ENCODE measurements around the gene ABLIM3.
"Not testable (repeated sequence)": the region's sequence is repeated elsewhere in the genome, so short reads cannot be mapped to it uniquely, and the experiment has no call there.

The ABLIM3 gene

GRCh38 chr5:149257889-149258705, 116.8 kb downstream of the ABLIM3 start:
- DNase-seq (ENCODE audit: low spot score): no peak

- no peak for DNase-seq (ENCODE audit: low spot score)
Measured at GRCh38 chr5:149260761-149261160, 119.5 kb downstream of the ABLIM3 start.

- DNase-seq (ENCODE audit: low spot score): no peak
Measured at GRCh38 chr5:149261246-149261645, 120.0 kb downstream of the ABLIM3 start.

GRCh38 chr5:149262315-149262714, 121.0 kb downstream of the ABLIM3 start:
- no peak for DNase-seq (ENCODE audit: low spot score)

GRCh38 chr5:149264439-149265067, 123.3 kb downstream of the ABLIM3 start:
- DNase-seq (ENCODE audit: low spot score): peak; percentile 83

GRCh38 chr5:149265068-149265465, 123.8 kb downstream of the ABLIM3 start:
- DNase-seq (ENCODE audit: low spot score): no peak

- no peak for DNase-seq (ENCODE audit: low spot score)
Measured at GRCh38 chr5:149265597-149265996, 124.3 kb downstream of the ABLIM3 start.

GRCh38 chr5:149267241-149267973, 126.1 kb downstream of the ABLIM3 start:
- DNase-seq (ENCODE audit: low spot score): no peak

GRCh38 chr5:149268928-149269557, 127.8 kb downstream of the ABLIM3 start:
- peak; percentile 63 for DNase-seq (ENCODE audit: low spot score)

GRCh38 chr5:149271195-149271715, 130.0 kb downstream of the ABLIM3 start:
- DNase-seq (ENCODE audit: low spot score): no peak

GRCh38 chr5:149271716-149272563, 130.6 kb downstream of the ABLIM3 start, which contains the start of gene AFAP1L1:
AFAP1L1 (plus strand) TSS chr5:149271859; CDS start chr5:149271969, 110 bp downstream.
- peak; percentile 36 for DNase-seq (ENCODE audit: low spot score)

- DNase-seq (ENCODE audit: low spot score): not testable (repeated sequence)
Measured at GRCh38 chr5:149272781-149273180, 131.5 kb downstream of the ABLIM3 start.

GRCh38 chr5:149273237-149273636, 131.9 kb downstream of the ABLIM3 start:
- DNase-seq (ENCODE audit: low spot score): no peak

GRCh38 chr5:149273950-149274349, 132.7 kb downstream of the ABLIM3 start:
- DNase-seq (ENCODE audit: low spot score): no peak

- DNase-seq (ENCODE audit: low spot score): no peak
Measured at GRCh38 chr5:149274939-149275338, 133.6 kb downstream of the ABLIM3 start.

- no peak for DNase-seq (ENCODE audit: low spot score)
Measured at GRCh38 chr5:149277801-149278200, 136.5 kb downstream of the ABLIM3 start.

GRCh38 chr5:149278451-149279210, 137.3 kb downstream of the ABLIM3 start:
- DNase-seq (ENCODE audit: low spot score): no peak

- no peak for DNase-seq (ENCODE audit: low spot score)
Measured at GRCh38 chr5:149279661-149280060, 138.4 kb downstream of the ABLIM3 start.

GRCh38 chr5:149280124-149280523, 138.8 kb downstream of the ABLIM3 start:
- no peak for DNase-seq (ENCODE audit: low spot score)

- no peak for DNase-seq (ENCODE audit: low spot score)
Measured at GRCh38 chr5:149280802-149281201, 139.5 kb downstream of the ABLIM3 start.

Data from germinal center (tissue), 1 donor.